ENCODE data around the gene ICOSLG. TPM values are rescaled to one million over a fixed set of nuclear protein-coding genes. Genes with fewer than 3 reads are reported as not detected.

The ICOSLG gene
- polyA plus RNA-seq, 1 donor (not counting 4 experiments of a cell fraction or from before 2014, with no cell fraction given), result 1.8 TPM

- FAIRE-seq, result no peak
- dilution Hi-C loops (cut with MboI; ENCODE audit: extremely low pct_ligation_motif_present, low sequenced_read_pairs), result no loop called here
- Histone ChIP-seq H3K4me1 (ENCODE audit: control insufficient read depth, extremely low read depth, insufficient read depth, low read length) (no peaks in the 10 kb centered on the region), H3K27ac (ENCODE audit: control insufficient read depth, insufficient read depth, low read length) (no peak overlapping the region), H4K20me1 (ENCODE audit: control insufficient read depth, extremely low read depth, insufficient read depth, low read length) (no peaks in the 10 kb centered on the region), H3K9me3 (ENCODE audit: control insufficient read depth, low read depth, low read length) (no peaks in the 10 kb centered on the region), H3K36me3 (ENCODE audit: control insufficient read depth in 2 of 2, extremely low read depth in 1 of 2, insufficient read depth in 2 of 2, low read length in 2 of 2) (no peaks in the 10 kb centered on the region), H3K4me2 (ENCODE audit: control insufficient read depth, extremely low read depth, insufficient read depth, low read depth, low read length) (no peak overlapping the region), H3K27me3 (ENCODE audit: control insufficient read depth, extremely low read depth, insufficient read depth, low read length) (peaks cover 25% of the 10 kb centered on the region), H2AFZ (ENCODE audit: control insufficient read depth, low read length) (no peak overlapping the region), H3K79me2 (ENCODE audit: control insufficient read depth, insufficient read depth, low read length) (no peaks in the 10 kb centered on the region), H3K4me3 (ENCODE audit: control insufficient read depth in 2 of 3, extremely low read depth in 1 of 3, insufficient read depth in 2 of 3, low read depth in 1 of 3, low read length in 3 of 3) (no peak overlapping the region), H3K9ac (ENCODE audit: control insufficient read depth, extremely low read depth, insufficient read depth, low read length) (no peak overlapping the region), H3K9me1 (ENCODE audit: control insufficient read depth, extremely low read depth, insufficient read depth, low read length) (no peaks in the 10 kb centered on the region)
- TF ChIP-seq, protein P1, sequence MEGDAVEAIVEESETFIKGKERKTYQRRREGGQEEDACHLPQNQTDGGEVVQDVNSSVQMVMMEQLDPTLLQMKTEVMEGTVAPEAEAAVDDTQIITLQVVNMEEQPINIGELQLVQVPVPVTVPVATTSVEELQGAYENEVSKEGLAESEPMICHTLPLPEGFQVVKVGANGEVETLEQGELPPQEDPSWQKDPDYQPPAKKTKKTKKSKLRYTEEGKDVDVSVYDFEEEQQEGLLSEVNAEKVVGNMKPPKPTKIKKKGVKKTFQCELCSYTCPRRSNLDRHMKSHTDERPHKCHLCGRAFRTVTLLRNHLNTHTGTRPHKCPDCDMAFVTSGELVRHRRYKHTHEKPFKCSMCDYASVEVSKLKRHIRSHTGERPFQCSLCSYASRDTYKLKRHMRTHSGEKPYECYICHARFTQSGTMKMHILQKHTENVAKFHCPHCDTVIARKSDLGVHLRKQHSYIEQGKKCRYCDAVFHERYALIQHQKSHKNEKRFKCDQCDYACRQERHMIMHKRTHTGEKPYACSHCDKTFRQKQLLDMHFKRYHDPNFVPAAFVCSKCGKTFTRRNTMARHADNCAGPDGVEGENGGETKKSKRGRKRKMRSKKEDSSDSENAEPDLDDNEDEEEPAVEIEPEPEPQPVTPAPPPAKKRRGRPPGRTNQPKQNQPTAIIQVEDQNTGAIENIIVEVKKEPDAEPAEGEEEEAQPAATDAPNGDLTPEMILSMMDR (optimal IDR thresholded peaks at IDR 0.05 in 1 of 3, IDR thresholded peaks at IDR 0.05 in 1 of 3, conservative IDR thresholded peaks at IDR 0.05 in 1 of 3; ENCODE audit: extremely low read depth in 1 of 3, insufficient read depth in 2 of 3, low read length in 3 of 3), result no peak
- no peak for TF ChIP-seq EZH2 (IDR thresholded peaks at IDR 0.05; ENCODE audit: low read length)
- no peak for DNase-seq (ENCODE audit: low read depth, low spot score)
Observed at GRCh38 chr21:44260066-44260465, 19.3 kb upstream of the ICOSLG start.

GRCh38 chr21:44259082-44259705 lies 18.5 kb upstream of the ICOSLG start:
- Histone ChIP-seq H4K20me1 (ENCODE audit: control insufficient read depth, extremely low read depth, insufficient read depth, low read length) (no peaks in the 10 kb centered on the region), H3K36me3 (ENCODE audit: control insufficient read depth in 2 of 2, extremely low read depth in 1 of 2, insufficient read depth in 2 of 2, low read length in 2 of 2) (no peaks in the 10 kb centered on the region), H3K79me2 (ENCODE audit: control insufficient read depth, insufficient read depth, low read length) (no peaks in the 10 kb centered on the region), H3K9me1 (ENCODE audit: control insufficient read depth, extremely low read depth, insufficient read depth, low read length) (no peaks in the 10 kb centered on the region), H3K4me1 (ENCODE audit: control insufficient read depth, extremely low read depth, insufficient read depth, low read length) (no peaks in the 10 kb centered on the region), H3K9ac (ENCODE audit: control insufficient read depth, extremely low read depth, insufficient read depth, low read length) (no peak overlapping the region), H3K27me3 (ENCODE audit: control insufficient read depth, extremely low read depth, insufficient read depth, low read length) (peaks cover 28% of the 10 kb centered on the region), H3K4me2 (ENCODE audit: control insufficient read depth, extremely low read depth, insufficient read depth, low read depth, low read length) (no peak overlapping the region), H3K4me3 (ENCODE audit: control insufficient read depth in 2 of 3, extremely low read depth in 1 of 3, insufficient read depth in 2 of 3, low read depth in 1 of 3, low read length in 3 of 3) (no peak overlapping the region), H3K27ac (ENCODE audit: control insufficient read depth, insufficient read depth, low read length) (no peak overlapping the region), H2AFZ (ENCODE audit: control insufficient read depth, low read length) (no peak overlapping the region), H3K9me3 (ENCODE audit: control insufficient read depth, low read depth, low read length) (no peaks in the 10 kb centered on the region)
- TF ChIP-seq, protein P1 (optimal IDR thresholded peaks at IDR 0.05 in 1 of 3, IDR thresholded peaks at IDR 0.05 in 1 of 3, conservative IDR thresholded peaks at IDR 0.05 in 1 of 3; ENCODE audit: extremely low read depth in 1 of 3, insufficient read depth in 2 of 3, low read length in 3 of 3), result no peak
- TF ChIP-seq EZH2 (IDR thresholded peaks at IDR 0.05; ENCODE audit: low read length), result no peak
- dilution Hi-C loops (cut with MboI; ENCODE audit: extremely low pct_ligation_motif_present, low sequenced_read_pairs), result no loop called here
- FAIRE-seq, result no peak
- DNase-seq (ENCODE audit: low read depth, low spot score), result no peak

Measured in keratinocyte (primary cell).